GM19324 (cell line): ENCODE data around the gene GALNT7.
A peak's percentile ranks its signal among the peaks of the same experiment; 100 is the strongest.
"Not testable (repeated sequence)": the region's sequence is repeated elsewhere in the genome, so short reads cannot be mapped to it uniquely, and the experiment has no call there.

Experiments used
- ATAC-seq: cut with Tn5 transposase; IDR thresholded peaks from one replicate; pipeline ENCODE4 v1.9.1; 2021; ENCODE audit warnings: mild to moderate bottlenecking, moderate library complexity; ENCODE audit not compliant: unreplicated experiment, low FRiP score

The GALNT7 gene

DNA sequence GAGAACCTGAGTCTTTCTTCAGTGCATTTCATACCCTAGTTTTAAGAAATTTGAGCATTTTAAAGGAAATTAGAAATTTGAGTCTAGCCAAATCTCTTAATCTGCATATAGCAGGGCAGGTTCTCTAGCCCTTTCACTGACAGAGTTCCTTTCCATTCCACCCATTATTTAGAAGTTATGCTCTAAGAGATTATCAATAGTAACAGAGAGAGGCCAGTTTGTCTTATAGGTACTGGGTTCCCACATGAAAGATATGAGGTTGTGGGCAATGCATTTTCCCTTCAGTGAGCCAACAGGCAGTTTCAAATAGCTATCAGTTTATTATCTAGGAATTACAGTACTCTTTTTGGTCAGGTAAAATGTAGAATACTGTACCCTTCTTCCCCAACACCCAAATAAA lies 7.3 kb upstream of the GALNT7 start:
- no peak for ATAC-seq

DNA sequence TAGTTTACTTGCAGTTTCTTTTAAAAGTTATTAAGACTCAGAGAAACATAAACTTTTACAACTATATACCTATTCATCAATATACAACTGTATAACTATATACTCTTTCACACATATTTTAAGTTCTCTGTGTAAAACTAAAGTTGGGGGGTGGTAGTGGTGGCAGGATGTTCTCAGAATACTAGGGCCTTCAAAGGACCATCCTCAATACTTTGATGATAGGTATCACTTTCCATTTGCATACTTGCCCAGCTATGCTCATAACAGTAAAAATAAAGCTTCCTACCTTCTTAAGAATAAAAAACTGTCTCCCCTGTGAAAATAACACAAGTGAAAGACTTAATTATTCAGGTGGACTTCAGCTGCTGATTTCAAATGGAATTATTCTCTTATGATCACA lies 2.9 kb upstream of the GALNT7 start:
- no peak for ATAC-seq

DNA sequence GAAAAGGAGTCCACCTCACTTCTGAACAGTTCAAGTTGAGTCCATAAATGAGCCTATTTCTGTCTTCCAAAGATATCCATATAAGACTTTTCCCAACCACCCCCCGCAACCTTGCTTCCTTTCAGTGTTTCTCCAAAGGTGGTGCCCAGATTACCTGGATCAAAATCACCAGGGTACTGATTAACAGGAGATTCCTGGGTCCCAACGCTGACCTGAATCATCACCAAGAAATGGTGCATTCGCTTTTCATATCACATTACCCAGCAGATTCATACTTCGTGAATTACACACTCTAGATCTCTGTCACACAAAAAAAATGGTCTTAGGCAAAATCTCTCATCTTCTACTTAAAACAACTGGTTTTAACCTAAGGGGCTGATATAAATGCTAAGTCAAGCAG lies 2.1 kb upstream of the GALNT7 start:
- no peak for ATAC-seq

DNA sequence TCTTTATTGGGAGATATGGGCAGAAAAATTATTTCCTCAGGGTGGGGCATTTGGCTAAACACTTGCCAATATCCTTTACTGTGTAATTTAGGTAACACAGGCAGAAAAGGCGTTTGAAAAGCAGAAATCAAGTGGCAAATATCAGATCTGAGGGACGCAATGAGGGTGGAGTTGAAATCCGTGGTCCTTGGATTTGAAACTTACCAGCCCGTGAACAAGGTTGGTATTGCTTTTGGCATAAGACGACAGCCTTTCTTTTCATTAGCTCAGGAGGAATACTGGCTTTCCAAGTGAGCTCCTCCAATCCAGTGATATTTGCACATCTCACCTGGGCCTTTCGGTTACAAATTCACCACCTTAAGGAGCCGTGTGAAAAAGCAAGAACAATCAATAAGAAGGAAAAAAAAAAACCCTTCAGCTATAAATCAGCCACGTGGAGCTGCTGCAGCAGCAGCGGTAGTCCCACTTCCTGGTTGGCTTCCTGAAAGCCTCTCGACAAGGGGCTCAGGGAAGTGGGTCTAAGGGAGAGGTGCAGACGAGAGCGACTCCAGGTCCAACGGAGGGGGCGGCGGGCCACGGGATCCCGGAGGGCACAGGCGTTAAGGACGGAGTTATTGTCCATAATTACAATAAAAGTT lies 734 bp upstream of the GALNT7 start:
- ATAC-seq, result no peak

DNA sequence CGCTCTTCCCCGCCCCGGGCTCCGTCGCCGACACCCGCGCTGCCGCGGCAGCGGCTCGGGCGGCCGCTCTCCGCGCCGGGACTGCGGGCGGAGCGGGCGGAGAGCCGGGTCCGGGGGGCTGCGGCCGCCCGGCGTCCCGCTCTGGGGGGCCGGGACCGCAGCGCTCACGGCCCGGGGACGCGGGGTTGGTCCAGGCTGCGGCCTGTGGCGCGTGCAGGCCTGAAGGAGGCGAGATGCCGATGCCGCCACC lies 492 bp downstream of the GALNT7 start:
- ATAC-seq, result peak; percentile 50

DNA sequence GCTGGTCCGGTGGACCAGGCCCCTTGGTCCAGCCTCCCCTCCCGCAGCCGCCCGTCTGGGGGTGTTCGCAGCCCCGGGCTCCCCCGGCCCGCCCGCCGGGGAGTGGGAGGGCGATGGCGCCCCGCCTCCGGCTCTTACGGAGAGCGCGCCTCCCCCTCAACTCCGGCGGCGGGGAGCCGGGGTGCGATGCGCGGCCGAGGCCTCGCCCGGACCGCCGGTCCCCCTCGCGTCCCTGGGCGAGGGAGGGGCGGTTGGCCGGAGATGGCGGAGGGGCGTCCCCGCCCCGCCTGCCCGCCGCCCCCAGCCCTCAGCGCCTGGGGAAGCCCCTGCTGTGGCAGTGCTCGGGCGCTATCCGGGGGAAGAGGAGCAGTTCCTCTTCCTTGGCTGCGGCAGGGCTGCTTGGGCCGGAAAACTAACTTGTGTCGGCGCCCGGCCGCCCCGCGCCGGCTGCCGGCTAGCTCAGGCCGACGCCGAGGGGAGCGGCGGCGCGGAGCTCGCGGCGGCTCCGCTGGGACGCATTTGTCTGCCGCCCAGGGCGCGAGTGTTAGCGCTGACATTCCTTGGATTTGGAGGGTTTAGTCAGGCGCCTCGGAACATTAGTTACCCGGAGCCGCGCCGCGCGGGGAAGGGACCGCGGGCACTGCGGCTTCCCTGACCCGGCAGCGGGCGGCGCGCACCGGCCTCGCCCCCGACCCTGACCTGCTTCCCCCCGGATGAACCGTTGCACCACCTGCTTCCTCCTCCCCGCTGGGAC lies 994 bp downstream of the GALNT7 start:
- ATAC-seq, result peak; percentile 65

DNA sequence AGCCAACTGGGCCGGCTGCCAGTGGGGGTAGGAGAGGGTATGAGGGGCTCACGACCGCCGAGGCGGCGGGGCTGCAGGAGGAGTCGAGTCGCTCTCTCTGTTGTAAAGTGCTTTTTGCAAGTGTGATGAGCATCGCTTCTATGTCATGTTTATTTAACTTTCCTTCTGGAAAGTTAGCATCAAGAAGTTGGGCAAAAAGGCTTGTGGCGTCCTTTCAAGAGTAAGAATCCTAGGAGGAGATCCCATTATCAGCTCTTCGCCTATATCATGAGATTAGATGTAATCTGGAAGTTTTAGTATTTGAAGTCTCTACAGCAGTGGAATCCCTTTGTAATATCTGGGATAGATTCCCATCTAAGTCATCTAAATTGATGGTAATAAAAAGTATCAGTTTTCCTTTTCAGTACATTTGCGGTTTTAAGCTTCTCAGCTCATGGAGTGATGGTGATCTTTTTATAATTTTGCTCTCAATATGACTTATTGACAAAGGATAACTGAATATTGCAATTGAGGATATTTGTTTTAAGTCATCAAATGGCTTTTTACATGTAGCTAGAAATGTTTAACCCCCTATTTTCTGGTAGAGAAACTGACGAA lies 1.7 kb downstream of the GALNT7 start:
- ATAC-seq, result no peak

DNA sequence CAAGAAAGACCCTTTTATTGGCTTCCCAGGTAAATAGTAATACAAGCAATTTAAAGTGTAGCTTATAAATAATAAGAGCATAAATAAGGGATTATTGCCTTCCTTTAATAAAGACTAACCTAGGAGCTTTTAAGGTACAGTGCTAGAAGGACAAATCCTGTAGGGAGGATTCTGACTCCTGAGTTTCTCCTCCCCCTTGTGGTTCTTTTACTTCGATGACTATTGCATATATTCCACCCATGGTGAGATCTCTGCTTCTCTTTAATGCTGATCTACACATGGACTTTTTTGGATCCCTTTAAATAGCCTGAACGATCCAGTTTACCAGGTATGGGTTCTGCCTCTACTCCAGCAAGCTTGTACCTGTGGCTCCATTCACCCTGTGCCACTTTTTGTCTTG lies 2.5 kb downstream of the GALNT7 start:
- ATAC-seq, result no peak

DNA sequence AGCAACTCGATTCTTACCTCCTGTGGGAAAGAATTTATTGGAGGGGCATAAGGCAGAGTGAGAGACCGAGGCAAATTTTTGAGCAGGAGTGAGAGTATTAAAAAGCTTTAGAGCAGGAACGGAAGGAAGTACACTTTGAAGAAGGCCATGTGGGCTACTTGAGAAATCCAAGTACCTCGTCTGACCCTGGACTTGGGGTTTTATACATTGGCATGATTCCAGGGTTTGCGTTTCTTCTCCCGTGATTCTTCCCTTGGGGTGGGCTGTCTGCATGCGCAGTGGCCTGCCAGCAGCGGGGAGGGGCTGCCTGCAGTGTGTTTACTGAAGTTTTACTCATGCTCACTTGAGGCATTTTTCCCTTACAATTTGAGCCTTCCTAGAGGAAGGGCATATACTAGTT lies 3.4 kb downstream of the GALNT7 start:
- no peak for ATAC-seq

DNA sequence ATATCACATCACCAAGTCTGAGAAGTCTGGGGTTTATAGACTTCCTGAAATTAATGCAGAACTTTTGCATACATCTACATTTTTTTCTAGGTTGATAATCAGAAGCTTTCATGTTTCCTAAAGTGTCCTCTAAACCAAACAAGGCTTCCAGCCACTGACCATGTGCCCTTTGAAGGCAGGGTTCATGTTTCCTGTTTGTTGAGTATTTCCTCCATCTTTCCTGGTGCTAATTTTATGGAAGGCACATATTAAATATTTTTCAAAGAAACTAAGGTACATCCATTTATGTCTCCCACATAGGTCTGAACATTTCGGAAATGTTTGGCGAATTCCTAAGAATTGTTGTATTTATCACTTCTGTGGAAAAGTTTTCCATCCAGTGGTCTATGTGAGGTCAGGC lies 5.6 kb downstream of the GALNT7 start:
- ATAC-seq, result no peak

DNA sequence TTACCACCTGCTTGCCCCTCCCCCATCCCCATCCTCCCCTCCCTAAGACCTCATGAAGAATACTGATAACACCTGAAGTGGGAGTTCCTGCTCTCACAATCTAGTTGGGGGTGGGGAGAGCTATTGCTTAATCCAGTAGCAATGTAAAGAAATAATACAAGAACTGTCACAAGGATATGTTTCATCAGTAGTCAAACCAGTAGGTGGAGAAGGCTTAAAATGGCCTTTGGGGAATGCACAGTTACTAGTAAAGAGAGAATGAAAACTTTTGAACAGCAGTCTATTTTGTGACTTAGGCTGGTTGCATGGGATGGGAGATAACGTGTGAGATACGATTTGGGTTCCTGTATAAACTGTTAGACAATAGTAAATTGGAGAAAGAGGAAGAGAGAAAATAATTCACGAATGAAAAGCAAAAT lies 6.0 kb downstream of the GALNT7 start:
- no peak for ATAC-seq

DNA sequence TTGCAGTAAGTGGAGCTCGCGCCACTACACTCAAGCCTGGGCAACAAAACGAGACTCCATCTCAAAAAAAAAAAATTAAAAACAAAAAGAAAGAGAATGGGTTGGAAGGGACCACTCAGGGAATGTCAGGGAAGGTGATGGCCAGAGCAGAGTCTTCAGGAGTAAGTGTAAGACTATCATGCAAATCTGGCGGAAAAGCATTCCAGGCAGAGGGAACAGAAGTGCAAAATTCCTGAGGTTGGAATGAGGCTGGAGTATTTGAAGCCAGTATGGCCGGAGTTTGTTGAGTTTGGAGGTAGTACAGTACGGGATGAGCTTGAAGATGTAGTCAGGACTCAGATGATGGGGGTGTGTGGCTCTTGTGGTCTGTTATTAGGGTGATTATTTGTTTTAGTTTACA lies 7.4 kb downstream of the GALNT7 start:
- no peak for ATAC-seq

DNA sequence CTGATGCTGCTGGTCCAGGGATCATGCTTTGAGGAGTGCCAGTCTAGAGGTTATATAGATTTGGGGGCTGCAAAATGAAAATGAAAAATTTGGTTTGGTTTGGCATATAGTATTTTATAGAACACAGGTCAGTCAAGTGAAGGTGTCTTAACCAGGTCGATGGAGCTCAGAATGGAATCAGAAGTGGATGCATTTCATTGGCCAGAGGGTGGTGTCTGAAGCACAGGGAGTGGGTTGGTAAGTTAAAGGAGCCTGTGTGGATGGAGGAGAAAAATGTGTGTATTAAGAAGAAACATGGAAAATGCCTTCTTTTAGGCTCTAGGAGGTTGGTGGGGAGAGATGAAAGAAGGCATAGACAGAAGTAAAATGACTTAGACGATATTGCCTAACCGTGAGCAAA lies 8.6 kb downstream of the GALNT7 start:
- no peak for ATAC-seq

DNA sequence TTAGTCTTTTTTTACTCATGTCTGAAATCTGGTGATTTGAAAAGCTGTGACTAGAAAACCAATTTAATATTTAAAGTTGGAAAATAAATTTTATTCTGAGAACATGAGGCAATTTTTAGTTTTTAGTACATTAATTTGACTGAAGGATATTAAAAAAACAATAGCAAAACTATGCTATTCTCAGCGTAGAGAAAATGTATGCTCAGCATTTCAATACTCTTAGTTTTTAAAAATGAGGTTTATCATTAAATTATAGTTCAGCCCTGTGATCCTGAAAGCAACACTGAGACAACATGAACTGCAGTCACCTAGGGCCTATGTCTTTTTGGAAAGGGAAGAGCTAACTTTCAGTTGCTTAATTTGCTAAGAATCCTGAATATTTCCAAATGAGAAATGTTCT lies 9.5 kb downstream of the GALNT7 start:
- no peak for ATAC-seq

DNA sequence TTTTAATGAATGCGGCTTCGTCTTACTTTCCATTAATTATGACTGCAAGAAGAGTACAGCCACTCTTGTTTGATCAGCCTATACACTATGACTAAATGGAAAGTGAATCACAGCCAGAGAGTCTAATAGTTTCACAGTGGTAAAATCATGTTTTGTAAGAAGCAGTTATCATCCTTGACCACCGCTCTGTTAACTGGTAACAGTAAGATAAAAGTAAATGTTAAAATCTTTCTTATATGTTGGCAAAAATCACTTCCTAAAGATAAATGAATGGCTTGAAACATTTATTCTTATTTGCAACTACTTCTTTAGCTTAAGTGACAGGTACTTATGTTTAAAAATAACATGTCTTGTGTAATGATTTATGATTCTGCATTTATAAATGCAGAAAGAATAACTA lies 13.2 kb downstream of the GALNT7 start:
- no peak for ATAC-seq

DNA sequence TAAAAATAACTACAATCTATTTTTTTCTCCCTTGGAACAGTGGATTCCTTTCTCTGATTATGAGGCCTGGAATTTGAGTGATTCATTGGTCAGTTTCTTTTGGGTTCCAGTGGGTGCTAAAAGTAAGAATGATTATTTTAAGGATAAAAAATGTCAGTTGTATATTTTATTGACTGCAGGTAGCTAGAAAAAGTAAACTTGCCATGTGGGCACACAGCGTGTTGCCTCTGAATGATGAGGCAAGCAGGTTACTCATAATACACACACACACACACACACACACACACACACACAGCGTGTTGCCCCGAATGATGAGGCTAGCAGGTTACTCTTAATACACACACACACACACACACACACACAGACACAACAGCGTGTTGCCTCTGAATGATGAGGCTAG lies 13.8 kb downstream of the GALNT7 start:
- ATAC-seq, result no peak

DNA sequence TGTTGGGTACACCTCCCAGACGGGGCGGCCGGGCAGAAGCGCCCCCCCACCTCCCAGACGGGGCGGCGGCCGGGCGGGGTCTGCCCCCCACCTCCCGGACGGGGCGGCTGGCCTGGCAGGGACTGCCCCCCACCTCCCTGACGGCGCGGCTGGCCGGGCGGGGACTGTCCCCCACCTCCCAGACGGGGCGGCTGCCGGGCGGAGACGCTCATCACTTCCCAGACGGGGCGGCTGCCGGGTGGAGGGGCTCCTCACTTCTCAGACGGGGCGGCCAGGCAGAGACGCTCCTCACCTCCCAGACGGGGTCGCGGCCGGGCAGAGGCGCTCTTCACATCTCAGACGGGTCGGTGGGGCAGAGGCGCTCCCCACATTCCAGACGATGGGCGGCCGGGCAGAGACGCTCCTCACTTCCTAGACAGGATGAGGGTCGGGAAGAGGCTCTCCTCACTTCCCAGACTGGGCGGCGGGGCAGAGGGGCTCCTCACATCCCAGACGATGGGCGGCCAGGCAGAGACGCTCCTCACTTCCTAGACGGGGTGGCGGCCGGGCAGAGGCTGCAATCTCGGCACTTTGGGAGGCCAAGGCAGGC lies 15.1 kb downstream of the GALNT7 start:
- ATAC-seq, result not testable (repeated sequence)

DNA sequence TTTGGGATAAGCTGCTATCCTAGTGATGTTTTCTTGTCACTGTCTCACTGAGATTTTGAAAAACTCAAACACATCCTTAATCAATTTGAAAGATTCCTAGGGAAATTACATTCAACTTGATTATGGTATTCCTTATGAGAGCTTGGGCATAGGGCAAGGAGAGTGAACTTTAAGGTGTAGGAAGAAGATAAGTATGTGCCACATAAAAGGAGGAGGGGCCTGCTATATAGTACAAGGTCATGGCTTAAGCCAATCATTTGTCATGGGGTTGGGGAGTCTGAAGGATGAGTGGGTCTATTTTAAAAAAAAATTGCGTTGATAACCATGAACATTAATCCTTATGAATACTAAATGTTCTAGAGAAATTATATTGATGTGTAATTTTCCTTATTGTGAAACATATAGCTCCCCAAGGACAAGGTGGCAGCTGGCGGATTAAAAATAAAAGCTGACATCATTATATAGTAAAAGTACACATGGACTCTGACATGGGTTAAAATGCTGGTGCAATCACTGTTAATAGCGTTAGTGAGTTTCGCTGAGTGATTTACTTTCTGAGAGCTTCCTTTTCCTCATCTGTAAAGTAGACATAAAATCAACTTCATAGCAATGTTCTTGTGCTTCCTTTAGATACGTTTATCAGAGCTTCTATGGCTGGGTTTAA lies 17.4 kb downstream of the GALNT7 start:
- ATAC-seq, result no peak

DNA sequence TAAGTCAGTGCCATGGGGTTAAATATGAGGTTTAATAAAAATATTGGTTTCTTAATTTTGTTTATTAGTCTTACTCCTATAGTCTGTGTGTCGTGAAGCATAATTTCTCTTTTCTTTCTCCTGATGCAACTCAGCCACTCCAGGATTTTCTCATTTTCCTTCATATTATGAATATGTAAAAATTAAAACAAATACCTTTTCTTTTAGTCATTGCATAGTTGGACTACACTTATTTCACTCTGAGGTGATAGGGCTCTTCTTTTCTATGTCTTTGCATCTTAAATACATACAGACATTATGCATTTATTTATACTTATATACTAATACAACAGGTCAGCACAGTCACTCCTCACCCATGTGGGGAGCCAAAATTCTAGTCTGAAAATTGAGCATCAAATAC lies 19.1 kb downstream of the GALNT7 start:
- ATAC-seq, result no peak

DNA sequence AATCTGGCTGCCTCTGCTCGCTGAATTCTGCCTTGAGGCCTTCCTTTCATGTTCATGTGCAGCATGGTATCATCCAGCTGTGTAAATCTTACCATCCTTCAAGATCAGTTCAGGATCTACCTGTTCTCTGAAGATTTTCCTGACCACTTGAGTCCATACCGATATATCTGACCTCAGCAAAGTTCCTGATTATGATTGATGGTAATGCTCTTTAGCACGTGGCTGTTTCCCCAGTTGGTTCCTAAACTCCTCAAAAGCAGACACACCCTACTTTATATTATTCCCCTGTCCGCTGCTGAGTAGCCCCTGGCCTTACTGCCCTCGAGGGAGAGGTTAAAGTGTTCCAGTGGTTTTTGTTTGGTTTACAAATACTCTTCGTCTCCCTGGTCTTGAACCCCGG lies 20.0 kb downstream of the GALNT7 start:
- ATAC-seq, result no peak

DNA sequence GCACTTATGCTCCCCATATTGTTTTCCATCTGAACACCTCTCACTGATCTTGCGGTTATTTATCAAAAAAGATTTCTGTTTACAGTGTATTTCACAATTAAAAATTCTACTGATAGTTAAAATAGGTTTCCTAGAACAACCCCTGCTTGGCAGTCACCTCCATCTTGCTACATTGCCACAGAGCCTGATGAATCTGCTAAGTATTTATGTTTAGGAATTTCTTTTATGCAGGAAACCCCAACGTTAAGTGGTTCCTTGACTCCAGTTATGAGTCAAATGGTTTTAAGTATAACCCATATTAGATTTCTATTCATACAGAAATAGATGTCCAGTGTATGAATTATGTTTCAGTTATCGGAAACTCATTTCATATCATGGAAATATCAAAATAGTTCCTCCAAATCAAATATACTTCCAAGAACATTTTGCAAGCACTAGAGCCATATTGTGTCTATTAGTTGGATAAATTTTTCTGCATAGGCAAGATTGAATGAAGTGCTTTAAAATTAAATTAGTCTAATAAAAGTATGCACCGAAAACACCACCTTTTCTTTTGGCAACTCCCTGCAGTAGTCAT lies 20.6 kb downstream of the GALNT7 start:
- no peak for ATAC-seq
